HG03045 (cell line): ENCODE data around the gene WDR49.
A peak's percentile ranks its signal among the peaks of the same experiment; 100 is the strongest.

Experiments
- ATAC-seq: cut with Tn5 transposase; IDR thresholded peaks from one replicate; pipeline ENCODE4 v1.9.1; 2021; ENCODE audit warnings: mild to moderate bottlenecking, moderate library complexity; ENCODE audit not compliant: unreplicated experiment

Gene WDR49

DNA sequence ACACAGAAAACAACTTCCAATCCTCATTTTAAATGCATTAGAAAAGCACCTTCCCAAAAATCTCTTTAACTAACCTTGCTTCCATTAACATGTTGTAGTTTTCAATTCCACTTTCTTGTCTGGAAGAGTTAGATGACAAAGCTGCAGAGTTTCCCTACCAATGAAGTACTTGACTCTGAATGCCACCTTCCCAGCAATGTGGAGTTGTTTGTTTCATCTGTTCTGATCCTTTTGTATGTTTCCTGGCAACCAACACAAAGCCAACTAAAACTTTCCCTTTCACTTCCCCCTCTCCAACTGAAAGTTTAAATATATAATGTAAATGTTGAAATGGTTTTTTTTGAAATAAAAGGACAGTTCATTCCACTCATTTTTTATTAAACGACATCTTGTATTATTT lies at the start of gene WDR49:
TSS of gene WDR49 (minus strand) at position 183 of the 400 bp plus-strand sequence. CDS start 517 bp downstream, outside the sequence.
- ATAC-seq, result no peak

DNA sequence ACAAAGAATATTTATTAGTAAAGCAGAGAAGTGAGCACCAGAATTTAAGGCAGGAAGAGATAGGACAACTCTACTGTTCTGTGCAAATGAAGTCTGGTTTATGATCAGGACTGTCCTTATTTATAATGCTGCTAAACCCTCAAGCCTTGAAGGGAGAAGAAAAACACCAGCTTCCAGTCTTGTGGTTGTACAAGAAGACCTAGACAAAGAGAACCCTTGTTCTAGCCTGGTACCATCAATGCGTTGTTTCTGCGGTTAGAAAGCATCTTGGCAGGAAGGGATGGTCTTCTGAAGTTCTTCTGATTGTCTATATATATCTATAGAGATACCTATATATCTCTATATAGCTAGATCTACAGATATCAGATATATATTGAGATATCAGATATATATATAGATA lies 47.2 kb upstream of the WDR49 start:
- ATAC-seq, result no peak

DNA sequence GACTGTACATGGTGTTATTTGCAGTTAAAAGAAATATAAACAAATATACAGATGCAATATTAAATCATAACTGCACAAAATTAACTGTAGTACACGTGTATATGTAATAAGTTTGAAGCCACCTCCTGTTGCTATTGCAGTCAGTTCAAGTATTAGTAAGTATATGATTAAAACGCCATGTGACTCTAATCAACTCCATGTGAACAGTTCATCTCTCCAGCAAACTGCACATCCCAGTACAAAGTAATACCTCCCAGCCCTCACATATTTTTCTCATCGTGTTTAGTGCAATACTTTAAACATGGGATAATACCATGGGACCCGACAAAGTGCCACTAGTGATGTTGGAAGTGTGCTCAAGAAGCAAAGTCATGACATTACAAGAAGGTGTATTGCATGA lies 46.3 kb upstream of the WDR49 start:
- ATAC-seq, result no peak

DNA sequence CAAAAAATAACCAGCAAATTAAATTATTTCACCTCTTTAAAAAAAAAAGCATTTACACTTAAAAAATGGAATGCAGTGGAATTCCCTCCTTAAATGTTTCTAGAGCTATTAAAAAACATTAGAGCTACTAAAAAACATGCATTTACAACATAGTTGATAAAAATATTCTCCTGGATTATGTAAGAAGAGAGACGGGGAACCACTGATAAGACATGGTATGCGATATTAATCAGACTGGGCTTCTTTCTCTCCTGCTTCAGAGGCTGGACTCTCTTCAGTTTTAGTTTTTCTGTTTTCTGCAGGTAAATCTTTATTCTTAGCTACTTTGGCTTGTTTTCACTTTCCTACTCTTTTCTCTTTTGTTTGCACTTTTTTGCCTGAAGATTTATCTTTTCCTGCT lies 40.4 kb upstream of the WDR49 start:
- no peak for ATAC-seq

DNA sequence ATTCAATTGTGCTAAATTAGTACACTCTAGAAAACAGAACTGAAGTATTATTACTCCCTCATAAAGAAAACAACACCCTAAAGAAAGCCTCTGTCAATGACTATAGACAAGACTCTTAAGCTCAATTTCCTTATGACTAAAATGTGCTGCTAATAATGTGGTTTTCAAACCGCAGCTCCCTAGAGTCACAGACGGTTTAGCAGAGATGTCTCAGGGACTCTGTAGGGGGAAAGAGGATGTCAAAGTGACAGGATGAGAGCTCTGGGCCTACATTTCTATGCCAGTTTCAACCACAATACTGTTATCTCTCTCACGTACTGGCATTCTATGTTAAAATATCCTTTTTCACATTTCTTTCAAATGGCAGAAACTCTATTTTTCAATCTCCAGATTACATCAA lies 37.6 kb upstream of the WDR49 start:
- peak; percentile 100 for ATAC-seq

DNA sequence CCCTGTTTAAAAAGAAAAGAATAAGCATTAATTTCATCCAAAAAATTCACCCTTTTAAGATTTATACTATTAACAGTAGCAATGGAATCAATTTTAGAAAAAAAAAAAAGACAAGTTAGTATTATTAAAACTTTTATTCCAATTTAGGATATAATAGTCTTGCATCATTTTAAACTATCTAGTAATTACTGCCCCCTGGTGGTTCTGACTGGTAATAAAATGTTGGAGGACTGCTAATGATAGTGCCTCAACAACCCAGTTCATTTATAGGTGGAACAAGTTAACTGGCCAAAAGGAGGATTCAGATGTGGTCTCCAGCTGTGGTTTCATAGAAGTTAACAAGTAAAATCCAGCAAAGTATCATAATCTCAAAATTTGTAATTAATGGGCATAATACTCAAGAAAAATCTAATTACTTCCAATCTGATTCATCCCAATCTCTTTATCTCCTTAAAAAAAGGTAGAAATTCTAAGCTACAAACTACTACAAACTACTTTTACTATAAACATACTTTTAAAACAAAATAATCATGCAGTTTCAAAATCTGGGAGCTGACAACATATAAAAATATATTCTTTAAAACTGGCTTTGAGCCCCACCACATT lies 30.7 kb upstream of the WDR49 start:
- peak; percentile 62 for ATAC-seq

DNA sequence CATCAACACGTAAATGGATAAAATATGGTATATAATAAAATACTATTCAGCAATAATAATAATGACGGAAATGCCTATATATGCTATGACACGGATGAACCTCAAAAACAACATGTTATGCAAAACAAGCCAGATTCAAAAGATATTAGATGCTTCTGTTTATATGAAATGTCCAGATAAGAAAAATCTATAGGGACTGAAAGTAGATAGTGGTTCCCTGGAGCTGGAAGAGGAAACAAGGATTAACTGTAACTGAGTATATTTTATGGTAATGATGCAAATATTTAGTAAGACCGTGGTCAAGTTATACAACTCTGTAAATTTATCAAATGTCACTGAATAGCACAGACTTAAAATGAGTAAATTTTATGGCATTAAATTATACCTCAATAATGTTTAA lies 25.8 kb upstream of the WDR49 start:
- ATAC-seq, result no peak

DNA sequence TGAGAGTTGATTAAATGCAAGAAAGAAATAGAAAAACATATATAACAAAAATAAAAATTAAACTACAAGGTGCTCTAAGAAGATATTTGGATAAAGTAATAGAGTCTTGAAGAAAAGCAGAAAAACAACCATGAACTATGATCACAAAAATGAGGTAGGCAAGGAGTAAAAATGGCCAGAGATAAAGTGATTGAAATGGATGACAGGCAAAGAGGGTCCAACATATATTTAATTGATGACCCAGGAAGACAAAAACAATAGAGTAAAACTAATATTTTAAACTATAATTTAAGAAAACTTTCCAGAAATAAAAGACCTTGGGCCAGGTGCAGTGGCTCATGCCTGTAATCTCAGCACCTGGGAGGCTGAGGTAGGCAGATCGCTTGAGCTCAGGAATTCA lies 22.1 kb upstream of the WDR49 start:
- ATAC-seq, result no peak

DNA sequence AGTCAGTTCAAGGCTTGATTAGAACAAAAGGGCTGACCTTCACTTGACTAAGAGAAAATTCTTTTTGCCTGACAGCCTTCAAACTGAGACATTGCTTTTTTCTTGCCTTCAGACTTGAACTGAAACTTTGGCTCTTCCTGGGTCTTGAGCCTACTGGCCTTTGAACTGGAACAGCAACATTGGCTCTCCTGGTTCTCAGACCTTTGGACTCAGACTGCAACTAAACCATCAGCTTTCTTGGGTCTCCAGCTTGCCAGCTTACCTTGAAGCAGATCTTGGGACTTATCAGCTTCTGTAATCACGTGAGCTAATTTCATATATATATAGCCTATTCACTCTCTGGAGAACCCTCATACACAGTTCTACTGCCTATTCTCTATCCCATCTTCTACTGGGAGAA lies 19.5 kb upstream of the WDR49 start:
- no peak for ATAC-seq

DNA sequence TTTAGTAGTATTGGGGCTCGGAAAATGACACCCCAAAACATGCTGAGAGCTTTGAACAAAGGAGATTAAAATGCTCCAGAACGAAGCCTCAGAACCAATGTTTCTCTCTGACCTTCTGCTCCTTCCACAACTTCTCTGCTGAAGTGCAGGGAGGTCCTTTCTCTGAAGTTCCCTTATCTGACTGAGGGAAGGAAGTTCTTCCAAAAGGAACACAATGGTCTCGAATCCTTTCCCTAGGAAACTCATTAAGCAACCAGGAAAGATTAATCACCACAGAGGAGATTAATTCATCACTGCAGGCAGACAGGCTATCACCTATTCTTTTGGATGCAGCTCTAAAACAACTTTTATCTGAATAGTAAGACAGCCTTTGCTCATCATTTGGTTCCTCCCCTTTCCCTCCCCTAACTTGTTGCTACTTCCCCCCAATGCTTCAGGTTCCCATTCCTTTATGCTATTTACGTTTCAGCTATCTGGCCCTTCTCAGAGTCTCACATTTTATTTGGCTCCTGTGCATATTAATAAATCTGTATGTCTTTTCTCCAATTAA lies 18.2 kb upstream of the WDR49 start:
- no peak for ATAC-seq

DNA sequence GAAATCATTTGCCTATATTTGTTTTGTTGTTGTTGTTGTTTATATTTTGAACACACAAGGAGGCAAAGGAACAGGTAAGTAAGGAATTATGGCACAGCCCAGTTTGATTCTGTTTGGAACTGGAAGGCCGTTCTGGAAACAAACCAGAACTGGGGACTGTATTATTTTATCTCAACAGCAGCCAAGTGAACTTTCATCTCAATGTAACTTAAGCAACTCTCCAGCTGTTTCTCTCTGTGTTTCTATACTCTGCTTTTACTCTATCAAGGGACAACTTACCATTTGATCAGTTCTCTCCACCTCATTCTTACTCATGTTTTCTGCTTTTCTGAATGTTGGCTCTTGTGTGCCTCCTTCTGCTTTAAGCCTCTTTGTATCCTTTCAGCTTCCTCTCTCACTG lies 16.0 kb upstream of the WDR49 start:
- ATAC-seq, result no peak

DNA sequence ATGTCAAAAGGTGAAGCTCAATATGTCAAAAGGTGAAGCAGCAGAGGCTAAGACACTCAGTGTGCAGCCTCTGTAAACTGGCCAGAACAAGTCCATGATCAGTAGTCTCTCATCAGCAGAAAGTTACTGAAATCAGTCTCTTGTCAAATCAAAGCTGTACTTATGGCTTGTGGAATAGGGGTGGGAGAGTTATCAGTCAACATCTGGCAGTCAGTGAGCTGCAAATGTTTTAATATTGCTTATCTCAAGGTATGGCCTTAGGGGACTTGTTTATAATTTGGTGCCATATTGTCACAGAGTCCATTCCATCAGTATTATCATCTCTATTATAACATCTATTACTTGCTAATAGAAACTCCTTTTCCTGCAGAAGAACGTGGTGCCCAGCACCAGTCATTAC lies 14.9 kb upstream of the WDR49 start:
- ATAC-seq, result no peak

DNA sequence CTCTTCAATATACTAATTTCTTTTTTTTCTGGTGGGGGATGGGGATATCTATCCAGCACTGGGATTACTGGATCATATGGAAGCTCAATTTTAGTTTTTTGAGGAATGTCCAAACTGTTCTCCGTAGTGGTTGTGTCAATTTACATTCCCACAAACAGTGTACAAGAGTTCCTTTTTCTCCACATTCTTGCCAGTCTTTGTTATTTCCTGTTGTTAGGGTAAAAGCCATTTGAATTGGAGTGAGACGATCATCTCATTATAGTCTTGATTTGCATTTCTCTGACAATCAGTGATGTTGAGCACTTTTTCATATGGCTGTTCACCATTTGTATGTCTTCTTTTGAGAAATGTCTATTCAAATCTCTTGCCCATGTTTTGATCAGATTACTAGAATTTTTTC lies 12.8 kb upstream of the WDR49 start:
- no peak for ATAC-seq

DNA sequence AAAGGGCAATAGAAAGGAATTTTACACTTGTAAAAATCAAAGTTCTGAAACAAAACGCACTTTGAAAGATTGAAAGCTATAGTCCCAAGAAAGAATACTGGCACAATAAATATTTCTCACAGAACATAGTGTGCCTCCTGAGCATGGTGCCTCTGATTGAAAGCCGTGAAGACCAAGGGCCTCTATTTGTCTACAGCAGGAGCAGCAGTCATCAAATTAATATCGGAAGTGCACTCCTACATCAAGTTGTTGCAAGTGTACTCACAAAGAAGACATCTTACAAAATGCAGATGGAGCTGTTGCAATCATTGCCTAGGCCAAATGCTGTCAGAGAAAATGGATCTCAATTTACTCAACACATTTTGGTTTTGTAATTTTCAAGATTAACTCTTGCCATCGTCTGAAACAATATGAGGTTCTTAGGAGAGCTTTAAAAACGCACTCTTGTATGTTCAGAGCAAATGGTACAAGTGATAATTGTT lies 9.2 kb upstream of the WDR49 start:
- no peak for ATAC-seq

DNA sequence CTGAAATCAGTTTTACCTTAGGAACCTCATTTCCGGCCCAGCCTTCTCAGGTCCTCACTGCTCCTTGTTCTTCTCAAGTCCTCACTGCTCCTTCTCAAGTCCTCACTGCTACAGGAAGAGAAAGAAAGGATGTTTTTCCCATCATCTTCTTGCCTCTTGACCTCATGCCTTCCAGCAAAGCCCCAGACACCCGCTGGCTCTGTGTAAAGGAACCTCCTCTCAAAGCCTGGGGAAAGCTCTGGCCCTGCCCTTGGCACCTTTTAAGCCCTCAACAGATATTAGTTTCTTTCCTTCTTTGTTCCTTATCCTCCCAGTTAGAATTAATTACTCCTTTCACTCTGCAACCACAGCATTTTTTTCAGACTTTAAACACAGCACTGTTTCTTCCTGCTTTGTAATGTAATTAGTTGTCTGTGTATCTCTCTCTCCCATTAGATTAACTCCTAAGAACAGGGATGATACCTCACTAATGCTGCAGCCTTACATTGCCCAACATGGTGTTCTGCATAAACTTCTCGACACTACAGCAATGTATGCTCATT lies 4.0 kb upstream of the WDR49 start:
- ATAC-seq, result no peak

DNA sequence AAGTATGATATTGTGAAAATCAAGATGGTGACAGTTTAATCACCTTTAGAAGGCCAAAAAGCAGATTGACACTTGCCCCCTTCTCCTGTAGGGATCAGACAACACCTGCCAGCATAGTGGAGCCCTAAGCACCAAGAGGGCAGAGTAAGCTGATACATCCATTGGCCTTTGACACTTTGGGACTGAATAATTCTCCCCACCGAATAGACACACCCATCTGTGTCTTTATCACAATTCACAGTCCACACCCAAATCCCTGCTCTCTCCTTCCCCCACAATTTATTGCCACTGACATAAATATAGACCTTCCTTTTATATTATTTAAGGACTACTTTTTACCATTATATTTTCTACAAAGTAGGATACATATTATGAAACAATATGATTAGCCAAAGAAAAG lies 3.1 kb upstream of the WDR49 start:
- no peak for ATAC-seq

DNA sequence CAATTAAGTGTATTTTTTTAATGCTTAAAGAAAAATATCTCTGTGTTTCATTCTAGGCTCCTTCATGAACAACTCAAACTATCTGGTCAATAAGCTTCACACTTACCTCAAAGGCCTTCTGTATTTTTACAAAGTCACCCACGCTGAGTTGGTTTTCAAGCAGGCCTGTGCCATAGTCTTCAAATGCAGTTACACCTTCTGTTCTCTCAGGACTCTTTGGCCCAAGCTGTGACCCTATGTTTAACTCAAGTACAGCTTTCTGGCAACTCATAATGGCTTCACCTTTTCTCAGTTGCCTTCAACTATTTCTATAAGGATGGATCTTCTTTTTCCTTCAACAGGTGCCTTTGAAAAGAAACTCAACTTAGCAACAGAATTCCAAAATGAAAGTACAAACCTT lies 587 bp downstream of the WDR49 start:
- no peak for ATAC-seq

DNA sequence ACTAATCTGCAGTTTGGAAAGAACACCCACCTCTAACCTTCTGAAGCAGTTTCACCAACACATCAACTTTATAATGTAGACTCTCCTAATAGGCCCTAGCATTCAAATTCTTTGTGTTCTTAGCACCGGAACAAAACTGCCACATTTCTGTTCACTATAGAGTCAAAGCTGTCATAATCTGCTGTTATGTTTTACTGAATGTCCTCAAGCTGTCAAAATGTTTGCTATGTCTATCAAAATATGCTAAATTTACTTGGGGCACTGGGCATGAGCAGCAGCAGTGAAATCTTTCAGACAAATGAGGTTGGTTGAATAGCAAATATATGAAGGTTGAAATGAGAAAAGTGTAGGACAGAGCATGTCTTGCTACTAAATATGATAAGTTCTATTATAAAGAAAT lies 1.9 kb downstream of the WDR49 start:
- no peak for ATAC-seq

DNA sequence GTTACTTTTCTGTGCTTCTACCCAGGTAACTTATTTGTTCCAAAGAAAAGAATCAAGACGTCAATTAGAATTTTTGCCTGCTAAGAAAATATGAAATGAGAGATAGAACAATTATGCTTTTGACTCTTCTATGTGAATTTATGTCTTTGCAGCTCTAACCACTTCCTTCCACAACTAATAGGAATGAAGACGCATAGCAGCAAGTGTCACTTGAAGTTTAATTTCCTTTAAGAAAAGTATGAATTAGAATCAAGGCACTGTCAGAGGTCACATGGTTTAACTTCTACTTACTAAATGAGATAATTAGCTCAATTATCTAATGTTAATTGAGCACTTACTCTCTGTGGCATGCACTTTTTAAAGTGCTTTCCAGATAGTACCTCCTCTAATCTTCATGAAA lies 3.3 kb downstream of the WDR49 start:
- no peak for ATAC-seq

DNA sequence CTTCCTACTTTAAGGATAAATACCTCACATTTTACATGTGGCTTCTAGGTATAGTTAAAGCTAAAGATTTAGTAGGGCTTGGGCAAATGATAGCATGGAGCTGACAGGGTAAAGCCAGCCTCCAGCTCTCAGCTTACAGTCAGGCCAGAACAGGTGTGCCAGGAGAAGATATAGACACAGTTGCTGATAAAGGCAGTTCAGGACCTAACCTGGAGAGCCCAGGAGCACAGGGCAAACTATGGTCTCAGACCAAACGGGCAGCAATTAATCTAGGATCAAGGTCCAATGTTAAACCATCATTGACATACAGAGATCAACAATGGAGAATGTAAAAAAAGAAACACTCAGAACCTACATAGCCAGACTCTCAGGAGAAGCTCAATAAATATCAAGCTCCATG lies 4.0 kb downstream of the WDR49 start:
- no peak for ATAC-seq

DNA sequence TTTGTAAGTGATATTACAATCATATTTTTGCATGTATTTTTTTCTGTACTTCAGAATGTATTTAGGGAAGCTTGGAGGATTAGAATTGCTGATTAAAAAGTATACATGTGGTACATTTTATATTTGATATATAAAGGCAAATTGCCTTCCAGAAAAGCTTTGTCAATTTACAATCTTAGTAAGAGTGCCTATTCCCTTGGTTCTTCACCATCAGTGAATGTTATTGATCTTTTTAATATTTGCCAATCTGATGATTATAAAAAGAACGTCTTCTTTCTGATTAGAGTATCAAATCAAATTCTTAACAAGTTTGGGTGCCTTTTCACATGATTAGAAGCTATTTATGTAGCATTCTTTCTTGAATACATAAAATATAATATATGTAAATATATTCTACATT lies 9.1 kb downstream of the WDR49 start:
- no peak for ATAC-seq

DNA sequence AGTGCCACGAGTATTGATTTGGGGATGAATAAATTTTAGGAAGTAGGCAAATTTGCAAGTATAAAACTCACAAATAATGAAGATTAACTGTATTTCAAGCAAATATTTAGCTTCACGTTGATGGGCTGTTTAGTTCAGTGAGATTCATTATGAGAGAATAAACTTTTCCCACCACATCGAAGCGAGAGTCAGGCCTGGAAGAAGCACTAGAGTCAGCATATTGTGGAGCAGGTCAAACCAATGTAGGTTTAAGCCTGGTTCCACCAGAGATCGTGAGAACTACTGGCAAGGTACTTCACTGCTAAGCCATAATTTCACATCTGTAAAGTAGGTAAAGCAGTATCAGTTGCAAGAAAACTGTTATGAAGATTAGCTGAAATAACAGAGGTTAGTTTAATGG lies 22.3 kb downstream of the WDR49 start:
- no peak for ATAC-seq

DNA sequence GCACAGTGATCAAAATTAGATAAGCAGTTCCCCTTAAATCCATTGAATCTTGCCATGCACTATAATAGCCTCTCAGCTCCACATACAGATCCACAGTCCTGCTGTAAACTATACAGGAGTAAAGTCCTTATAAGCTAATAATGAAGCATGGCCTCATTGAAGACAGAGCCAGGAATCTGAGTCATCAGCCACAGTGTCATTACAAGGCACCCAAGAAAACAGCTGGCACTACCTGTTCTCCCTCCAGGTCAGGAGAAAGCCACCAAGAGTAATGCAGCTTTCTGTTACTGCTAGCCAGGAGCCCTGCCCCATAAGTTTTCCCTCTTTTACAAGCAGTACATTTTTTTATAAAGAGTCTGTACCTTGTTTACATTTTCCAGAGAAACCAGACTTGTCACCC lies 27.3 kb downstream of the WDR49 start:
- no peak for ATAC-seq
